Neural progenitor cell (in vitro differentiated cells): ENCODE results near the gene STPG3.

Experiments
- CTCF ChIP-seq: fragments of 200-600 bp; sonication (generic); IDR thresholded peaks from 2 replicates; pipeline ENCODE4 v1.5.1; 2017; ENCODE audit warnings: antibody characterized with exemption, mild to moderate bottlenecking
- EZH2 ChIP-seq: fragments of 200-600 bp; sonication (generic); IDR thresholded peaks from 2 replicates; pipeline ENCODE4 v1.6.1; 2017; ENCODE audit warnings: antibody characterized with exemption, mild to moderate bottlenecking, moderate library complexity

- no peak for TF ChIP-seq CTCF
- no peak for TF ChIP-seq EZH2
Observed at GRCh38 chr9:137205126-137206069, 45.7 kb upstream of the STPG3 start, which contains the start of the genes NDOR1 and TMEM203.
